ENCODE measurements around the gene SPIN1.
"Not testable (repeated sequence)": the region's sequence is repeated elsewhere in the genome, so short reads cannot be mapped to it uniquely, and the experiment has no call there.

Gene SPIN1

GRCh38 chr9:88388203-88388885, at the start of gene SPIN1:
Gene SPIN1, plus strand, starts transcription at chr9:88388444. Its CDS starts 38,096 bp downstream, at chr9:88426540.
- peak; percentile 77 to 81 for DNase-seq (ENCODE audit: low read depth in 2 of 2)

- no peak for DNase-seq (ENCODE audit: low read depth in 2 of 2)
Measured at GRCh38 chr9:88339317-88339716, 48.9 kb upstream of the SPIN1 start.

GRCh38 chr9:88342246-88342645, 46.0 kb upstream of the SPIN1 start:
- no peak for DNase-seq (ENCODE audit: low read depth in 2 of 2)

GRCh38 chr9:88344013-88344412, 44.2 kb upstream of the SPIN1 start:
- DNase-seq (ENCODE audit: low read depth in 2 of 2), result no peak

- not testable (repeated sequence) for DNase-seq (ENCODE audit: low read depth in 2 of 2)
Measured at GRCh38 chr9:88350354-88350753, 37.9 kb upstream of the SPIN1 start.

GRCh38 chr9:88355166-88355565, 33.1 kb upstream of the SPIN1 start:
- DNase-seq (ENCODE audit: low read depth in 2 of 2), result no peak

- not testable (repeated sequence) for DNase-seq (ENCODE audit: low read depth in 2 of 2)
Measured at GRCh38 chr9:88357250-88357649, 31.0 kb upstream of the SPIN1 start.

- no peak for DNase-seq (ENCODE audit: low read depth in 2 of 2)
Measured at GRCh38 chr9:88358723-88359122, 29.5 kb upstream of the SPIN1 start.

- no peak for DNase-seq (ENCODE audit: low read depth in 2 of 2)
Measured at GRCh38 chr9:88359974-88360373, 28.3 kb upstream of the SPIN1 start.

- DNase-seq (ENCODE audit: low read depth in 2 of 2), result no peak
Measured at GRCh38 chr9:88362681-88363080, 25.6 kb upstream of the SPIN1 start.

GRCh38 chr9:88363661-88364060, 24.6 kb upstream of the SPIN1 start:
- DNase-seq (ENCODE audit: low read depth in 2 of 2), result no peak

GRCh38 chr9:88364706-88365105, 23.5 kb upstream of the SPIN1 start:
- no peak for DNase-seq (ENCODE audit: low read depth in 2 of 2)

- DNase-seq (ENCODE audit: low read depth in 2 of 2), result no peak
Measured at GRCh38 chr9:88370346-88370745, 17.9 kb upstream of the SPIN1 start.

- DNase-seq (ENCODE audit: low read depth in 2 of 2), result no peak
Measured at GRCh38 chr9:88372103-88372654, 16.1 kb upstream of the SPIN1 start.

- no peak for DNase-seq (ENCODE audit: low read depth in 2 of 2)
Measured at GRCh38 chr9:88373045-88373444, 15.2 kb upstream of the SPIN1 start.

GRCh38 chr9:88378317-88378716, 9.9 kb upstream of the SPIN1 start:
- DNase-seq (ENCODE audit: low read depth in 2 of 2), result no peak

- no peak for DNase-seq (ENCODE audit: low read depth in 2 of 2)
Measured at GRCh38 chr9:88379352-88379751, 8.9 kb upstream of the SPIN1 start.

- no peak for DNase-seq (ENCODE audit: low read depth in 2 of 2)
Measured at GRCh38 chr9:88380118-88380517, 8.1 kb upstream of the SPIN1 start.

- not testable (repeated sequence) for DNase-seq (ENCODE audit: low read depth in 2 of 2)
Measured at GRCh38 chr9:88381322-88381721, 6.9 kb upstream of the SPIN1 start.

- no peak for DNase-seq (ENCODE audit: low read depth in 2 of 2)
Measured at GRCh38 chr9:88383176-88383575, 5.1 kb upstream of the SPIN1 start.

- DNase-seq (ENCODE audit: low read depth in 2 of 2), result not testable (repeated sequence)
Measured at GRCh38 chr9:88386137-88386536, 2.1 kb upstream of the SPIN1 start.

GRCh38 chr9:88387036-88387551, 1.1 kb upstream of the SPIN1 start:
- no peak for DNase-seq (ENCODE audit: low read depth in 2 of 2)

- DNase-seq (ENCODE audit: low read depth in 2 of 2), result no peak
Measured at GRCh38 chr9:88387552-88388202, 567 bp upstream of the SPIN1 start.
